ENCODE measurements around the gene ZNF280B.

DNA sequence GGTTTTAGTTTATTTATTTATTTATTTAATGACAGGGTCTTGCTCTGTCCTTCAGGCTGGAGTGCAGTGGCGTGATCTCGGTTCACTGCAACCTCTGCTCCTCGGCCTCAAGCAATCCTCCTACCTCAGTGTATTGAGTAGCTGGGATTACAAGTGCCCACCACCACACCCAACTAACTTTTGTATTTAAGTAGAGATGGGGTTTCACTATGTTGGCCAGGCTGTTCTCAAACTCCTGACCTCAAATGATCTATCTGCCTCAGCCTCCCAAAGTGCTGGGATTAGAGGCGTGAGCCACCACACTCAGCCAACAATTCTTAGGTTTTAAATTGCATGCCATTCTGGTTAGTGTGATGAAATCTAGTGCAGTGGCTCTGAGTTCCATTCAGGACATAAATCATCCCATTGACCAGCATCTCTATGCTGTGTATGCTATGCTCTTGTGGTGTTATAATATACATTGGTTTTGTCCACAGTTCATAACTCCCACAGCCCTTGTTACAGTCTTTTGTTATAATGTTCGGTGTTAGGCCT lies 28.5 kb downstream of the ZNF280B start:
- TF ChIP-seq, protein P1, sequence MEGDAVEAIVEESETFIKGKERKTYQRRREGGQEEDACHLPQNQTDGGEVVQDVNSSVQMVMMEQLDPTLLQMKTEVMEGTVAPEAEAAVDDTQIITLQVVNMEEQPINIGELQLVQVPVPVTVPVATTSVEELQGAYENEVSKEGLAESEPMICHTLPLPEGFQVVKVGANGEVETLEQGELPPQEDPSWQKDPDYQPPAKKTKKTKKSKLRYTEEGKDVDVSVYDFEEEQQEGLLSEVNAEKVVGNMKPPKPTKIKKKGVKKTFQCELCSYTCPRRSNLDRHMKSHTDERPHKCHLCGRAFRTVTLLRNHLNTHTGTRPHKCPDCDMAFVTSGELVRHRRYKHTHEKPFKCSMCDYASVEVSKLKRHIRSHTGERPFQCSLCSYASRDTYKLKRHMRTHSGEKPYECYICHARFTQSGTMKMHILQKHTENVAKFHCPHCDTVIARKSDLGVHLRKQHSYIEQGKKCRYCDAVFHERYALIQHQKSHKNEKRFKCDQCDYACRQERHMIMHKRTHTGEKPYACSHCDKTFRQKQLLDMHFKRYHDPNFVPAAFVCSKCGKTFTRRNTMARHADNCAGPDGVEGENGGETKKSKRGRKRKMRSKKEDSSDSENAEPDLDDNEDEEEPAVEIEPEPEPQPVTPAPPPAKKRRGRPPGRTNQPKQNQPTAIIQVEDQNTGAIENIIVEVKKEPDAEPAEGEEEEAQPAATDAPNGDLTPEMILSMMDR (IDR thresholded peaks at IDR 0.05; ENCODE audit: insufficient read depth, low read depth, low read length): no peak
- no peak for TF ChIP-seq EZH2 (IDR thresholded peaks at IDR 0.05; ENCODE audit: insufficient read depth, low read length)

Measured in astrocyte (in vitro differentiated cells and primary cell).